GM08714 (cell line): ENCODE data around the gene SUSD1.
"Not testable (repeated sequence)": the region's sequence is repeated elsewhere in the genome, so short reads cannot be mapped to it uniquely, and the experiment has no call there.

Experiments used
- H3K4me3 ChIP-seq: fragments of 200-500 bp; sonication (Bioruptor generic); 2 replicates; pipeline ENCODE4 v1.5.1; 2014; ENCODE audit warnings: mild to moderate bottlenecking, low read length, inconsistent platforms
- ZNF274 ChIP-seq: IDR thresholded peaks from 2 replicates; pipeline ENCODE4 v1.6.1; 2012; ENCODE audit warnings: mild to moderate bottlenecking, low read depth, low read length

Gene SUSD1

GRCh38 chr9:112081918-112082729, 93.0 kb downstream of the SUSD1 start:
- H3K4me3 ChIP-seq: no peak overlapping the region
- no peak for TF ChIP-seq ZNF274

- no peak overlapping the region for H3K4me3 ChIP-seq
- no peak for TF ChIP-seq ZNF274
Measured at GRCh38 chr9:112080831-112081542, 94.1 kb downstream of the SUSD1 start.

DNA sequence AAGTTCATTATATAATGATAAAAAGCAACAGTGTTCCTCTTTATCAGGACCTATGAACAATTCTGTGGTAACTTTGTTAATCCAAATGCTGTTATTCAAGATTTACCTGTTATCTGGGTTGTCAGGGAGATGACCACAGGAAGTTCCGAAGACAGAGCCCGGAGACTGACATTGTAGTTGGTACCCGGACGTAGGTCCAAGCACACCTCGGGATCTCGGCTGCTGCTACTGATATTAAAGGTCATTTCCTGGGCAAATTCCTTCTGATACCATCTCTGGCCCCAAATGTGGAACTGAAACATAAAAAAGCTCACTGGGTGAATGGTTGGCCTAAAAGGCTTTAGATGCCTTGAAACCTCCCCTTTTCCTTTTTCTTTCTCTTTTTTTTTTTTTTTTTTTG, 96.7 kb downstream of the SUSD1 start:
- no peak for TF ChIP-seq ZNF274
- no peak overlapping the region; the same call in 1 of the 2 replicates for H3K4me3 ChIP-seq

DNA sequence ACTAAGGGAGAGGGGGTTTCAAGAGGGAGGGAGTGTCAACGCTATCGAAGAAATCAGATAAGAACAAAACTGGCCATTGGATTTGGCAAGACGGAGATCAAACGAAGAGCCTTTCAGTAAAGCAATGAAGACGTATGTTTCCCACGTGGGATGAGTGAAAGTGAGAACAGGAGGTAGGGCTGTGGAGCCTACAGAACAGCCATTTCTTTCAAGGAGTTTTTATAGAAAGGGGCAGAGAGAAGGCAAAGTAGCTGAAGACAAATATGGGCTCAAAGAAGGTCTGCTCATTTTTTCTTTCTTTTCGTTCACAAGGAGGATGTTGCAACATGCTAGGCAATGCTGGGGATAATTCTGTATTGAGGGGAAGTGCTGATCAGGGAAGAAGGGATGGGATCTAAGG, 98.3 kb downstream of the SUSD1 start:
- TF ChIP-seq ZNF274: no peak
- H3K4me3 ChIP-seq: no peak overlapping the region

DNA sequence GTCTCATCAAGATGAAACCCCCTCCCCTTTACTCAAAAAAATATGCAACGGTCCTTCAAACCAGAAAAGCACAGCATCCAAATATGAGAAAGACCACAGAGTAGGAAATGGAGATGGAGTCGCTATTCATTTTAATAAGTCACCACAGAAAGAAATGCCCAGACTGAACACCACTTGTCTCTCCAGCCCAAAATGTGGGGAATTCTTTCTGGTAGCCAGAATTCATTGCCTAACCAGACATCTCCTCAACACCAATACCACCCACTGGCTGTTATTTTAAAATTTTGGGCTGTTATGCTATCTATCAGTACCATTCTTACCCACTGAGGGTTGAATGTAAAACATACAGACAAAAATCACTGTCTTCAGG, 100.1 kb downstream of the SUSD1 start:
- no peak for TF ChIP-seq ZNF274
- no peak overlapping the region for H3K4me3 ChIP-seq

- no peak for TF ChIP-seq ZNF274
Measured at GRCh38 chr9:112074250-112075008, 100.7 kb downstream of the SUSD1 start.

DNA sequence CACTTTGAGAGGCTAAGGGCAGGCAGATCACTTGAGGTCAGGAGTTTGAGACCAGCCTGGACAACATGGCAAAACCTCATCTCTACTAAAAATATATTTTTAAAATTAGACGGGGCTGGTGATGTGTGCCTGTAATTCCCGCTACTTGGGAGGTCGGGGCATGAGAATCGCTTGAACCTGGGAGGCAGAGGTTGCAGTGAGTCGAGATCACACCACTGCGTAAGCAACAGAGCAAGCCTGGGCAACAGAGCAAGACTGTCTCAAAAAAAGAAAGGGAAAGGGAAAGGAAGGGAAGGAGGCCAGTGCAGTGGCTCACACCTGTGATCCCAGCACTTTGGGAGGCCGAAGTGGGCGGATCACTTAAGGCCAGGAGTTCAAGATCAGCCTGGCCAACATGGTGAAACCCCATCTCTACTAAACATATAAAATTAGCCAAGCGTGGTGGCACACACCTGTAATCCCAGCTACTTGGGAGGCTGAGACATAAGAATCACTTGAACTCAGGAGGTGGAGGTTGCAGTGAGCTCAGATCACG, 101.4 kb downstream of the SUSD1 start:
- not testable (repeated sequence) for H3K4me3 ChIP-seq

More at GRCh38 chr9:112074250-112075008, 100.7 kb downstream of the SUSD1 start:
- no peak overlapping the region for H3K4me3 ChIP-seq

DNA sequence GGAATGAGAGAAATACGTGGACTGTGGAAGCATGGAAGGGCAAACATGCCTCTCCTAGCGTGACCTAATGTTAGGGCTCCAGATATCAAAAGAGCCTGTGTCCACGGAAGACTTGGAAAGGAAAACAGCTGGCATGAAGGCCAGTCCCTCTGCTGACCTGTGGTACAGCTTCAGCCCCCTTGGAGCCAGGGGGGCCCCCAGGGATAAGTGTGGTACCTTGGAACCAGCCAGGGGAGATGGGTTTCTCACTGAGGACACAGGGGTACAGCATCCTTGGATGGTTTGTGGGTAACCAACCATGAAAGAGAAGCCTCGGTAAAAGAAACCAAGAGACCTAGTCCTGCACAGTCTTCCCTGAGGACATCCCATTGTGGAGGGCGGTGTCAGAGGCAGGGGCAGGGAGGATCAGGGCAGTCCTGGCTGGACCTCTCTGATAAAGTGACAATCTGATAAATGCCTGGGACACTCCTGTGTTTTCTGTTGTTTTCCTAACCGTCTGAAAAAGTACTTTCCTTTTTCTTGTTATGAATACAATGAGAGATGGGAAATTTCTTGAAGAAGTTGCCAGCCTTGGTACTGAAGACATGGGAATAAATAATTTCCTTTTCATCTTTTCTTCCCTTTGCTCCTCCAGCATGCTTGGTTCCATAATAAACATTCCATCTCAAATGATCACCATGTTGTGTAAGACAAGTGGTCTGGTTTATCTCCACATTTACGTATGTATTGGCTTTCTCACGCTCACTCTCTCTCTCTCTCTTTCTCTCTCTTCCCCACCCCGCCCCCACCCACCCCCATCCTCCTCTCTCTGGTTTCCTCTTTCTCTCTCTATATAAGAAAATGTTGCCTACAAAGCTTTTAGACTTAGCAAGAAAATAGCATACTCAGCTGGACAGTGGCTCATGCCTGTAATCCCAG, 102.1 kb downstream of the SUSD1 start:
- TF ChIP-seq ZNF274: no peak
- no peak overlapping the region for H3K4me3 ChIP-seq

DNA sequence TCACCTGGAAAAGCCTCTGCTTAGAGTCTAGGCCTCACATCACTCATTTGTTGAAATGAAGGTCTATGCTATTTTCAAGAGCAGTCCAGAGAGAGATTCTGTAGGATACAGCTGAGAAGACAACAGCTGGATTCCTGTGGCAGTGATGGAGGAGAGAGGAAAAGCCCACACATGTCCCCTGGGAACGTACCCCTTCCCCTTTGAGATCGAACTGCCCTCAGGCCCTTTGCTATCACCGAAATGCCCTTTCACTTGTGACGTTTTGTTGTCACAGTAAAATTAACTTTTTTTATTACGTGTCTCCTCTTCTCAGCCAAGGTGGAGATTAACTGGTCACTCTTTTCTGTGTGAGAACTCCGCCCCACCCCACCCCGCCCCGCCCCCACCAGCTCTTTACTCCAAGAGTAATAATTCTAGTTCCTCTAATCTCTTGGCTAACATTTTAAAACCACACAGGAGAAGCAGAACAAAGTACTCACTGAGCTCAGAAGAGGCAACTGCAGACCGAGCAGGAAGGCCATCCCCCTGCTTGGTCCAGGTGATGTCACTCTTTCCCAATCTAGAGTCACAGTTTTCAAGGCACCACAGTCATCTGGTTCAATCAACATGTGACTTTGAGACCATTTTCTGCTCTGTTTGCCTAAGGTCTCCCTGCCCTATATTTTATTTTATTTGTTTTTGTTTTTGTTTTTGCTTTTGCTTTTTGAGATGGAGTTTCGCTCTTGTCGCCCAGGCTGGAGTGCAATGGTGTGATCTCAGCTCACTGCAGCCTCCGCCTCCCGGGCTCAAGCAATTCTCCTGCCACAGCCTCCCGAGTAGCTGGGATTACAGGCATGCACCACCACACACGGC, 105.6 kb downstream of the SUSD1 start:
- no peak overlapping the region for H3K4me3 ChIP-seq
- TF ChIP-seq ZNF274: no peak

- no peak for TF ChIP-seq ZNF274
- H3K4me3 ChIP-seq: no peak overlapping the region
Measured at GRCh38 chr9:112065806-112066606, 109.1 kb downstream of the SUSD1 start.

DNA sequence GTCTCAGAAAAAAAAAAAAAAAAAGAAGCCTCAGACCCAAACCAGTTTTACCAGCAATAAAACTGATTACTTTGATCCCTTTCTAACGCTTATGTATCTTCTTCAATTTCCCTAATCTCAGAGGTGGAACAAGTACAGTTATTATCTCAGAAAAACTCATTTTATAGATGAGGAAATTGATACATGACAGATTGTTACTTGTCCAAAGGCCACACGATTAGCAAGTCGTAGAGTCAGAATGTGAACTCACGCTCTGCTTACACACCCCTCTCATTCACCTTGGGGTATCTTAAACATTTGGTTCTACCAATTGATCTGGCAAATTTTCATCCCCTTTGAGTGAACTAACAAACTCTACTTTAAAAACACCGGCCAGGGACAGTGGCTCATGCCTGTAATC, 110.2 kb downstream of the SUSD1 start:
- TF ChIP-seq ZNF274: no peak
- H3K4me3 ChIP-seq: no peak overlapping the region

DNA sequence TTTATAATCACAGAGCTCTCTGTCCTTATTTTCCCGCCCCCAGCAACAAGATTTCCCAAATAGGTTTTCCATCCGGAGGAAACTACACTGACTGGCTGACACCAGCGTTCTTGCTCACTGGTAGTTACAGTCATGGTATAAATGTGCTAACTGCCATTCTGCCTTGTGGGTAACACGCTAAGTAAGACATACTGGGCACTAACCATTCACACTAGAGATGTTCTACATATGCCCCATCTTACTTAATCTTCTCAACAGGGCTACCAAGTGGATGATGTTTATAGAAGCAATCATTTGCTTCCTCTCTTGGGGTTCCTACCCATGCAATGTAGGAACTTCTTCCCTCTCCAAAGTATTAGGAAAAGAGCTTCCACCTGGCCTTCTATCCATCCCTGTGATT, 111.5 kb downstream of the SUSD1 start:
- no peak overlapping the region for H3K4me3 ChIP-seq
- no peak for TF ChIP-seq ZNF274
